ENCODE data around the gene PACS2.
"Not testable (repeated sequence)": the region's sequence is repeated elsewhere in the genome, so short reads cannot be mapped to it uniquely, and the experiment has no call there.

Gene PACS2

DNA sequence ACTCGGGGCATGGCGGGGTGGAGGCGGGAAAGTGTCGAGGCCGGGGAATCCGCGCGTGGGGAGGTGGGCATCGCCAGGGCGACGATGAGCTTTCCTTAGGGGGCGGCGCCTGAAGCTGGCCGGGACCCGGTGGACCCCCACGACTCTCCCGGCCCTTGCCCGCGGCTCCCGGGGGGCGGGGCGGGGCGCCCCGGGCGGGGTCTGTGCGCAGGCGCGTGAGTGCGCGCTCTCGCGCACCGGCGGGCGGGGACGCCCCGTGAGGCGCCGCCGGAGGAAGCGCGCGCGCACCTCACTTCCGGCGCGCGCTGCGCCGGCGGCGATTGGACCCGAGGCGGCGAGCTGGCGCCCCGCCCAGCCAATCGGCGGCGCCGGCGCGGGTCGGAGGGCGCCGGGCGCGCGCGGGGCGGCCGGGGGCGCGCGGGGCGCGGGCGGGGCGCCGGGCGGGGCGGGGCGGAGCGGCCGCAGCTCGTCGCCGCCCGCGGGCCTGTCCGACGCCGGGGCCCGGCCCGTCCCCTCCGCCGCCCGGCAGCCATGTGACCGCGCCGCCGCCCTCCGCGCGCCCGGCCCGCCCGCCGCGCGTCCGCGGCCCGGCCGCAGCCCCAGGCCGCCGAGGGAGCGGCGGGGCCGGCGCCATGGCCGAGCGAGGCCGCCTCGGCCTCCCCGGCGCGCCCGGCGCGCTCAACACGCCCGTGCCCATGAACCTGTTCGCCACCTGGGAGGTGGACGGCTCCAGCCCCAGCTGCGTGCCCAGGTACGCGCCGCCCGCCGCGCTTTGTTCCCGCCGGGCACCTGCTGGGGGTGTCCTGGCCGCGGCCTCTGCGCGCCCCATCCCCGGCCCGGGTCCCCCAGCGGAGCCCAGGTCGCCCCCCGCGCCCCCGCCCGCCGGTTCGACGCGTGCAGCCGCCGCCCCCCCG lies at the start of gene PACS2:
Gene PACS2, plus strand, starts transcription at position 462 of the 914 bp plus-strand sequence. Its CDS starts 171 bp downstream, at position 633.
- DNase-seq: peak; percentile 58

- DNase-seq: no peak
These were observed 46.6 kb upstream of the PACS2 start for GRCh38 chr14:105267820-105268548.

- no peak for DNase-seq
These were observed 45.7 kb upstream of the PACS2 start for GRCh38 chr14:105268736-105269354.

DNA sequence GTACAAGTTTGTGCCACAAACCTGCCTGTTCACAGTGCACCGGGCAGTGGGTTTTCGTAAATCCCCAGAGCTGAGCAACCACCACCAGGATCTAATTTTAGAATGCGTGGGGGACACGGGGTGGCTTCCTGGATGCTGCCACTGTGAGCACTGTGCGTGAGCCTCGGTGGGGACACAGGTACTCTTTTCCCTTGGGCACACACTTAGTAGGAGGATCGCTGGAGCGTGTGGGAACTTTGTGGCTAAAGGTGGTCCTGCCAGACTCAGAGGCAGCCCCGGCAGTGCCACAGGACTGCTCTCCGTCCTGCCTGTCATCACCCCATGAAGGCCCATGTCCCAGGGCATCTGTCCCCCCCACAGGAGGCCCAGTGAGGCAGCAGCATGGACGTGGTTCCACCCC lies 45.1 kb upstream of the PACS2 start:
- DNase-seq: no peak

GRCh38 chr14:105271224-105271890 lies 43.2 kb upstream of the PACS2 start:
- no peak for DNase-seq

GRCh38 chr14:105272623-105273022 lies 41.9 kb upstream of the PACS2 start:
- no peak for DNase-seq

- no peak for DNase-seq
These were observed 41.5 kb upstream of the PACS2 start for GRCh38 chr14:105273062-105273461.

GRCh38 chr14:105274637-105275036 lies 39.9 kb upstream of the PACS2 start:
- no peak for DNase-seq

DNA sequence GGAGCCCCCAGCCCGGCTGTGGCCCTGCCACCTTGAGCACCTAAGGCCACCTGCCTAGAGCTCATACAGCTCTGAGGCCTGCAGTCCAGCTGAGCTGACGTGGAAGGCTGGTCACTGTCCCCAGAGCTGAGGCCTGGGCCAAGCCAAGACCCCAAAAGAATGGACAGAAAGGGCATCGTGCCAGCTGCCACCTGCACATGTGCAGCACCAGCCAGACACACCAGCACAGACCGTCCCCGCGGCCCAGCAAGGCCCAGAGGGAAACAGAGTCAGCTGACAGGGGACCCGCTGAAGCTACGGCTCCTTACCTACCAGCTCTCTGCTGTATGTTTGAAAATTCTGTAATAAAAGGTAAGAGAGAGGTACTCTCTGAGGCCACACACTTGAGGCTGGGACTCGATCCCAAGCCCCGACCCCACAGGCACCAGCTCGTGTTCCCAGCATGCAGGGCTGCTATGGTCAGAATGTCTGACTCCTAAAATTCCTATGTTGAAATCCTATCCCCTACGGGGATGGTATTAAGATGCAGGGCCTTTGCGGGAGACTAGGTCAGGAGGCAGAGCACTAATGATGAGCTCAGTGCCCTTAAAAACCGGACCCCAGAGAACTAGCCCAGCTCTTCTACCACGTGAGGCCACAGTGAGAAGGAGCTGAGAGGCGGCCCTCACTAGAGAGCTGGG lies 39.1 kb upstream of the PACS2 start:
- no peak for DNase-seq

DNA sequence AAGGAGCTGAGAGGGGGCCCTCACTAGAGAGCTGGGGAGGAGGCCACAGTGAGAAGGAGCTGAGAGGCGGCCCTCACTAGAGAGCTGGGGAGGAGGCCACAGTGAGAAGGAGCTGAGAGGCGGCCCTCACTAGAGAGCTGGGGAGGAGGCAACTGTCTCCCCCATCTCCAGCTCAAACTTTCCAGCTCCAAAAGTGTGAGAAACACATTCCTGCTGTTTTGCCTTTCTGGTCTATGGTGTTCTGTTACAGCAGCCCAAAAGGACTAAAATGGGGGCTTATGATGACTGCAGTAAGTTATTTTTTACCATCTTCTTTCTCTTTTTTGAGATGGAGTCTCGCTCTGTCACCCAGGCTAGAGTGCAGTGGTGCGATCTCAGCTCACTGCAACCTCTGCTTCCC lies 37.1 kb upstream of the PACS2 start:
- not testable (repeated sequence) for DNase-seq

- no peak for DNase-seq
These were observed 34.7 kb upstream of the PACS2 start for GRCh38 chr14:105279642-105280361.

- DNase-seq: no peak
These were observed 34.0 kb upstream of the PACS2 start for GRCh38 chr14:105280525-105280924.

GRCh38 chr14:105281371-105282097 lies 33.0 kb upstream of the PACS2 start:
- no peak for DNase-seq

GRCh38 chr14:105282098-105282725 lies 32.3 kb upstream of the PACS2 start:
- DNase-seq: no peak

GRCh38 chr14:105283028-105283427 lies 31.5 kb upstream of the PACS2 start:
- DNase-seq: no peak

GRCh38 chr14:105283899-105284298 lies 30.6 kb upstream of the PACS2 start:
- DNase-seq: no peak

GRCh38 chr14:105285174-105285573 lies 29.4 kb upstream of the PACS2 start:
- no peak for DNase-seq

- DNase-seq: no peak
These were observed 27.8 kb upstream of the PACS2 start for GRCh38 chr14:105286759-105287144.

DNA sequence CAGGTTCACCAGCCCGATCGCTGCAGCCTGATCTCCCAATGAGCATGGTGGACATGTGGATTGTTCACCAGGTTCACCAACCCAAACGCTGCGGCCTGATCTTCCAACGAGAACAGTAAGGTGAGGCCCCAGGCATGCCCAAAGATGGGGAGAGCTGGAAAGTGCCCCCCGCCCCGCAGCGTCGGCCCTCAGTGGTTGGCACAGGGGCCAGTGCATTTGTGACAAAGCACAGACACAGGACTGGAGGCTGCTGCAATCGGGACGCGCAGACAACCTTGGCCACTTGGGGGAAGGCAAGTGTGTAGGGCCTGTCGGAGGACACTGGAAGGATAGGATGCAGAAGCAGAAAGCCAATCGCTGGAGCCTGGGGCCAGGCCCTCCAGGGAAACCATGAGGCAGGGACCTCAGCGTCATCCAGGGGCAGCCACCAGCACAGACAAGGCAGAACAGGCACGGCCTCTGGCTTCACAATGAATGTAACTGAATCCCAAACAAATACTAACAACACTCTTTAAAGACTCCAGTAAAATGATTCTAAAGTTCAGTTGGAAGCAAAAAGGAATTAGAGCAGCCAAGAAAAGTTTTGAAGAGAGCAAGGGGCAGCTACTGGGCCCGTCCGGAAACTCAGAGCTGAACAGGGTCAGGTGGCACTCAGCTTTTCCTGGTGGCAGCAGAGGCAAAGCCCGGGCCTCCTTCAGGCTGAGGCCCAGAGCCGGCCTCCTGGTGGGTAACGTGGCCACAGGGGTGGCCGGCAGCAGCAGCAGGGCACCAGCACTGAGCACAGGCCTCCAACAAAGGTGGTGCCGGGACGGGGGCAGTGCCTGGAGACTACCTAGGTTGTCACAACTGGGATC lies 27.1 kb upstream of the PACS2 start:
- no peak for DNase-seq

GRCh38 chr14:105288936-105289335 lies 25.6 kb upstream of the PACS2 start:
- not testable (repeated sequence) for DNase-seq

All from NK-92 treated with Interleukin-12 subunit alpha and Interleukin-12 subunit beta, amount 100 ng/mL, for 24 hours (cell line).